C4-2B (cell line): ENCODE measurements around the gene LPP.

ENCODE experiments used
- CTCF ChIP-seq: fragments of 450-650 bp; conservative IDR thresholded peaks from 2 replicates; pipeline ENCODE4 v1.5.1; 2017; ENCODE audit warnings: mild to moderate bottlenecking
- ZFX ChIP-seq: fragments of 450-650 bp; IDR thresholded peaks from 2 replicates; pipeline ENCODE4 v1.6.1; 2017

- TF ChIP-seq CTCF, result no peak
- no peak for TF ChIP-seq ZFX
Measured at GRCh38 chr3:188529228-188529627, 375.3 kb downstream of the LPP start.
